Limb (tissue), 2 donors: ENCODE results near the gene CDH23.

Experiments
- DNase-seq, 2 donors: peaks; one replicate each; pipeline ENCODE4 v3.0.0-alpha.2; 2016; ENCODE audit errors: extremely low spot score in 2 of 2

Gene CDH23

DNA sequence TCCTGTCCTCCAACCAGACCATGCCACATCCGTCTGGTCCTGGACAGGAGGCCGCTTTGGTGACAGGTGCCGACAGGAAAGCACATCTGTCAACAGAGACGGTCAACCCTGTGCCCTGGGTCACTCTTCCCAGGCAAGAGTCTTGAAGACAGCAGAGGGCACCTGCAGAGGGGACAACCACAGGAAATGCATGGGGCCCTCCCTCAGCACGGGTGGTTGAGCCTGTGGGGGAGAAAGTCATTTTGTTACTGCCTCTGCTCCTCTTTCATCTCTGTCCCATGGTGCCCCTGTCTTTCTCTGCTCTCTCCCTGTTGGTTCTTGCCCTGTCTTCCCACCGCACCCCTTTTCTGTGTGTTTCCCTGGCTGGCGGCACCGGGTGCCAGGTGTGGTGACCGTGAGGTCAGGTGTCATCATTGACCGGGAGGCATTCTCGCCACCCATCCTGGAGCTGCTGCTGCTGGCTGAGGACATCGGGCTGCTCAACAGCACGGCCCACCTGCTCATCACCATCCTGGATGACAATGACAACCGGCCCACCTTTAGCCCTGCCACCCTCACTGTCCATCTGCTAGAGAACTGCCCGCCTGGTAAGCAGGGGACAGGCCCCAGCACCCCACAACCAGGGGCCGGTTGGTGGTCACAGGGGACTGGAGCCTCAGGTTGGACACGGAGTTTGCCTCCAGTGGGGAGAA is 394.2 kb downstream of the CDH23 start:
- no peak for DNase-seq

DNA sequence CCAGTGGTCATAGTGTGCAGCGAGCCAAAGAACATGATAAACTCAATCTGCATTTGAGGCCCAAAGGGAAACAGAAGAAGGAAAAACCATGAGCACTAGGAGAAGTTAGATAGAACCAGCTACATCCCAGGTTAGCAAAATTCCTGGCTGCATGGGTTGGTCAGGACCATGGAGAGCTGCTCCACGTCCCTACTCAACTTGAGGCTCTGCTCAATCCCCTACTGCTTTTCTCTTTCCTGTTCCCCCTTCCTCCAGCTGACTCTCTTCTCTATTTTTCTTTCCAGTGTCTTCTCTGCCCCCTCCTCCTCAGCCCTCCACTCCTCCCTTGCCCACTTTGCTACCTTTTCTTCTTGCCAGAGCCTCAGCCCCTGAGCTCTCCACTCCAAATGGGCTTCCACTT is 398.5 kb downstream of the CDH23 start:
- peak in 1 of 2 donors; percentile 67 for DNase-seq

DNA sequence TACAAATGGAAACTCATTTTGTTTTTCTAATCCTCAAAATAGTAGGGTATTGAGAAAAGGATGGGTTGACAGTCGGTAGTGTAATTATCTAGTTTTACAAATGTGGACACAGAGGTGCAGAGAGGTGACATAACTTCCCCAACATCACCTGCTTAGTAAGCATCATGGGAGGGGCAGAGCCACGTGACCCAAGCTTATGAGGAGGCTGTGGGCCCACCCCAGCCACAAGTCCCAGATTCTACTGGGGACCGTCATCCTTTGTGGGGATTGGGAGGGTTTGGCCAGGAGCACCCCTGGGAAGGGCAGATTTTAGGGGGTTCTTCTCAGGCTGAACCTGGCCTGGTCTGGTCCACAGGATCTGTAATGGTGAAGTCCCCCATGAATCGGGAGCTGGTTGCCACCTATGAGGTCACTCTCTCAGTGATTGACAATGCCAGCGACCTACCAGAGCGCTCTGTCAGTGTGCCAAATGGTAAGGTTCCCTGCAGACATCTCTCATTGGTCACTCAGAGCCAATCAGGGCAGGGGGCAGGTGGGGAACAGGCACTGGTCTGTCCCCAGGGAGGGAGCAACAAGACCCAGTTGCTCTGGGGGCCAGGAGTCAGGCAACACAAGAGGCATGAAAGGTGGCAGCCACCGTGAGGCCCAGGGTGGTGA is 400.2 kb downstream of the CDH23 start:
- DNase-seq = no peak

GRCh38 chr10:71797533-71798307 is 401.0 kb downstream of the CDH23 start:
- no peak for DNase-seq

DNA sequence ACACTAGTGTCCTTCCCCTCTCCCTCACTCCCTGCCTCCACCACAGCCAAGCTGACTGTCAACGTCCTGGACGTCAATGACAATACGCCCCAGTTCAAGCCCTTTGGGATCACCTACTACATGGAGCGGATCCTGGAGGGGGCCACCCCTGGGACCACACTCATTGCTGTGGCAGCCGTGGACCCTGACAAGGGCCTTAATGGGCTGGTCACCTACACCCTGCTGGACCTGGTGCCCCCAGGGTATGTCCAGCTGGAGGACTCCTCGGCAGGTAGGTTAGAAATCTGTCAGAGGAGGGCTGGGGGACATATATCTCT is 401.5 kb downstream of the CDH23 start:
- DNase-seq = no peak

DNA sequence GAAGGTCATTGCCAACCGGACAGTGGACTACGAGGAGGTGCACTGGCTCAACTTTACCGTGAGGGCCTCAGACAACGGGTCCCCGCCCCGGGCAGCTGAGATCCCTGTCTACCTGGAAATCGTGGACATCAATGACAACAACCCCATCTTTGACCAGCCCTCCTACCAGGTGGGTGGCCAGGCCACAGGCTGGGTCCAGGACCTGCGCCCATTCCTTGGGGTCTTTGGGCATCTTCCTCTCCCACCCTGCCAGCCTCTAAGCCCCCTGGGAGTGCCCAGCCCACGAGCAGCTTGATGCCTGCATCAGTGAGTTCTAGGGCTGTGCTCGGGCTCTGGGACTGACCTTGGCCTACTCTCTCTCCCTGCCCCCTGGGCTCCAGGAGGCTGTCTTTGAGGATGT is 402.4 kb downstream of the CDH23 start:
- DNase-seq = no peak

- DNase-seq = no peak
Measured at GRCh38 chr10:71799608-71800453, 403.1 kb downstream of the CDH23 start.

DNA sequence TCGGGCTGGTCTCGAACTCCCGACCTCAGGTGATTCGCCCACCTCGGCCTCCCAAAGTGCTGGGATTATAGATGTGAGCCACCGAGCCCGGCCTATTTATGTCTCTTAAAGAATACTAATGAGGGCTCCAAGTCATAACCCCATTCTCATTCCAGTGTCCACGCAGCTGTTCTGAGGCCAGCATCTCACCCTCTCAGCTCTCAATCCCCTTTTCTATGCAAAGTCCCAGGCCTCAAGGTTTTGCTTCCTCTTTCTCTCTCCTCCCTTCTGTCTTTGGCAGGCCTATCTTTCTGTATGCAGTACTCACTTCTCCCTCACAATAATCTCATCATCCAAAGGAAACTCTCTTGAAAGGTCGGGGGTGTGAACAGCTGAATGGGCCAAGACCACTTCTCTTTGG is 404.6 kb downstream of the CDH23 start:
- DNase-seq = no peak

GRCh38 chr10:71802235-71802634 is 405.5 kb downstream of the CDH23 start:
- no peak for DNase-seq

GRCh38 chr10:71802715-71803488 is 406.2 kb downstream of the CDH23 start:
- DNase-seq = no peak

DNA sequence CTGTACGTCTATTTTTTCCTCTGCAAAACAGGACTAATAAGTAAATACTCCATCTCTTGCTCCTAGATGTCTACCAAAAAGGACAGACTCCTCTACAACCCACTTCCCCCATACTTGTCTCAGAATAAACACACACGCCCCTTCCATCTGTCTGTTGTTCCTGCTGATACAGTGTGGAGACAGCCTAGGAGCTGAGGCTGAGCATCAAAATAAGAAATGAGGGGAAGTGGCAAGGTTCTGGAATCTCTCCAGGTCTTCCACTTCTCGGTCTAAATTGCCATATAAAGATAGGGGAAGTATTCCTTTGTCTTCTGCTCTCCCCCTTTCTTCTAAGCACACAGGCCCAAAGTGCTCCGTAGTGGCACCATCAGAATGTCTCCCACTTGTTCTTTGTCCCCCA is 407.4 kb downstream of the CDH23 start:
- no peak for DNase-seq

DNA sequence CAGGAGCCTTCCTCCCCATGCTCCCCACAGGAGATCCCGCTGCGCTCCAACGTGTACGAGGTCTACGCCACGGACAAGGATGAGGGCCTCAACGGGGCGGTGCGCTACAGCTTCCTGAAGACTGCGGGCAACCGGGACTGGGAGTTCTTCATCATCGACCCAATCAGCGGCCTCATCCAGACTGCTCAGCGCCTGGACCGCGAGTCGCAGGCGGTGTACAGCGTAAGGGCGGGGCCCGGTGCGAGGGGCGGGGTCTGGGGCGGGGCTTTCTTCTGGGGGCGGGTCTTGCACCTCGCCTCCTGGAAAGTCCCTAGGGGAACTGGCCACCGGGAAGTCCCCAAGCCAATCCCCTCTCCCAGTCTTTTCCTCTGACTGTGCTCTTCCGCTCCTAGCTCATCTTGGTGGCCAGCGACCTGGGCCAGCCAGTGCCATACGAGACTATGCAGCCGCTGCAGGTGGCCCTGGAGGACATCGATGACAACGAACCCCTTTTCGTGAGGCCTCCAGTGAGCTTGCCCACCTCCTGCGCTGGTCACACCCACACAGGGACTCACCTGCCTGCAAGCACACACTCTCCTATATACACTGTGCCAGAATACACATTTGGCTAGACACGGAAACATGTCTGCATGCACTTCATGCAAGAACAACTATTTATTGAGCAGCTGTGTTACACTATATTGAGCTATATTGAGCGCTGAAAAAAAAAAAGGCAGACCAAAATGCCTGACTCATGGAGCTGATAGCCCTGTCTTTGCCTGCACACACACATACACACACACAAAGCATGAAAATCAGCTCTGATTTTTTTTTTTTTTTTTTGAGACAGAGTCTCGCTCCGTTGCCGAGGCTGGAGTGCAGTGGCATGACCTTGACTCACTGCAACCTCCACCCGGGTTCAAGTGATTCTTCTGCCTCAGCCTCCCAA is 409.3 kb downstream of the CDH23 start:
- DNase-seq = peak in 1 of 2 donors; percentile 52

DNA sequence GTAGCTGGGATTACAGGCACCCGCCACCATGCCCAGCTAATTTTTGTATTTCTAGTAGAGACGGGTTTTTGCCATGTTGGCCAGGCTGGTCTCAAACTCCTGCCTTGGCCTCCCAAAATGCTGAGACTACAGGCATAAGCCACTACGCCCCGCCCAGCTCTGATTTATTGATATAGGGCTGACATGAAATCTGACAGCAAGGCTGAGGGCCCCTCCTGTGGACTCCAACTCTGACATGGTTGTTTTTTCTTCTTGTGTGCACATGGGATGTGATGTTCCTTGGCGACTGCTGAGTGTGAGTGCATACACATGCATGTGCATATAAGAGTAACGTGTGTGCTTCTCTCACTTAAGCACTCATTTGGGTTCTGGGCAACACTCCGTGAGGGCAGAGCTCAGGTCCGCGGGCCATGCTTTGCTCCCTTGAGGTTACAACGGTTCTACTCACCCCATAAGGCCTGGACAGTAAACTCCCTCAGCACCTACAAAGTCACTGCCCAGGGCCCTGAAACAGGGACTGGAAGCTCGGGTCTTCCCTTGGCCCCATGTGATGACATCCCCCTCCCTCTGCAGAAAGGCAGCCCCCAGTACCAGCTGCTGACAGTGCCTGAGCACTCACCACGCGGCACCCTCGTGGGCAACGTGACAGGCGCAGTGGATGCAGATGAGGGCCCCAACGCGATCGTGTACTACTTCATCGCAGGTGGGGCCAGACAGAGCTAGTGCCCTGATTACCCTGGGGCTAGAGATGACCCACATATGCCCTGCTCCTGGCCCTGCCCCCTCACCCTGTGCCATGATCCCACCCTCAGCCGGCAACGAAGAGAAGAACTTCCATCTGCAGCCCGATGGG is 410.2 kb downstream of the CDH23 start:
- no peak for DNase-seq

- DNase-seq = no peak
Measured at GRCh38 chr10:71807557-71808510, 411.1 kb downstream of the CDH23 start.

- DNase-seq = no peak
Measured at GRCh38 chr10:71809628-71810027, 412.9 kb downstream of the CDH23 start.

GRCh38 chr10:71810048-71810750 is 413.5 kb downstream of the CDH23 start:
- DNase-seq = no peak

GRCh38 chr10:71811351-71811750 is 414.6 kb downstream of the CDH23 start:
- no peak for DNase-seq
